Testis (tissue), 2 donors: Measurements from ENCODE around the gene ZBTB4.

Experiments used
- CTCF ChIP-seq, 3 experiments: fragments of 450-650 bp in 2 of 3; fragments of 200-600 bp in 1 of 3; sonication (generic) in 1 of 3; IDR thresholded peaks; one replicate each; pipeline ENCODE4 v1.5.1; 2016 to 2019; ENCODE audit warnings: antibody characterized with exemption in 3 of 3, mild to moderate bottlenecking in 2 of 3, moderate library complexity in 1 of 3
- POLR2A ChIP-seq: fragments of 450-650 bp; IDR thresholded peaks from one replicate; pipeline ENCODE4 v1.6.1; 2017; ENCODE audit warnings: antibody characterized with exemption, mild to moderate bottlenecking, moderate library complexity

- TF ChIP-seq CTCF (IDR thresholded peaks at IDR 0.05): no peak
- TF ChIP-seq POLR2A: no peak
Measured at GRCh38 chr17:7509937-7510336, 30.5 kb upstream of the ZBTB4 start.
